NCI-H187 treated with DMSO at 0.1 percent for 48 hours (cell line): Measurements from ENCODE around the gene DHRS2.
"Not testable (repeated sequence)": the region's sequence is repeated elsewhere in the genome, so short reads cannot be mapped to it uniquely, and the experiment has no call there.

Experiments used
- DNase-seq: peaks from one replicate; lab custom pipeline; 2025; lab: John Stamatoyannopoulos, UW

DHRS2 gene

DNA sequence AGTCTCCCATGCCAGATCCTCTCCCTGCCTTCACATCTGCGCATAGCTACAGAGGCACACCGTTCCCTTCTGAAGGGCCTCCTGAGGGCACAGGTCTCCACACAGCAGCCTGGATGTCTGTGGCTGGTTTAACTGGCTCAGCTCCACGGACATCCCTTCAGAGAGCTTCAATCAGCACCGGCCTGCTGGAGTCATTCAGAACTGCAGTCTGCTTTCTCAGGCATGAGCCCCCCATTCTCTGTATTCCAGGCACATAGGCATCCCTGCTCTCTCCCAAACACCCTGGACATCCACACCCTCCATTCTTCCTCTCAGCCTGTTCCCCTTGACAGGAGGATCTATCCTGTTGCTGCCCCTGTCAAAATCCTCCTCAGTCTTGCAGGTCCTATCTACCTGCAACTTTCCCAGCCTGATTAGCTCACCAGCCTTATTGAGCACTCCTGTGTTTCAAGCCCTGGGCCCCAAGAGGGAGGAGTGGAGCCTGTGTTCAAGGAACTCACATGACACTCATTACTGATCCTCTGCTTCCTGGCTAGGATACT lies 2.9 kb upstream of the DHRS2 start:
- no peak for DNase-seq

GRCh38 chr14:23634698-23635412 lies 1.3 kb upstream of the DHRS2 start:
- not testable (repeated sequence) for DNase-seq

DNA sequence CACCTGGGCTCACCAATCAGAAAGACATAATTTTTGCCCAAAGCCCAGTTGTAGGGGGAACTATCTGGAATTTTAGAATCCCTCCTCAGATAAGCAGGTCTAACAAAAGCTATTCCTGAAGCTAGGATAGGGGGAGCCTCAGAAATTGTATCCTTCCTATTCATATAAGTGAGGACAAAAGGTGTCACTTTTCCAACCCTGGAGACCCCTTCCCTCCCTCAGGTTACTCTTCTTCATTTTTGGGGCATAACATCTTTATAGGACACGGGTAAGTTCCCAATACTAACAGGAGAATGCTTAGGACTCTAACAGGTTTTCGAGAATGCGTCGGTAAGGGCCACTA lies 1.1 kb downstream of the DHRS2 start:
- DNase-seq: not testable (repeated sequence)

GRCh38 chr14:23637655-23638413 lies 1.7 kb downstream of the DHRS2 start:
- not testable (repeated sequence) for DNase-seq

DNA sequence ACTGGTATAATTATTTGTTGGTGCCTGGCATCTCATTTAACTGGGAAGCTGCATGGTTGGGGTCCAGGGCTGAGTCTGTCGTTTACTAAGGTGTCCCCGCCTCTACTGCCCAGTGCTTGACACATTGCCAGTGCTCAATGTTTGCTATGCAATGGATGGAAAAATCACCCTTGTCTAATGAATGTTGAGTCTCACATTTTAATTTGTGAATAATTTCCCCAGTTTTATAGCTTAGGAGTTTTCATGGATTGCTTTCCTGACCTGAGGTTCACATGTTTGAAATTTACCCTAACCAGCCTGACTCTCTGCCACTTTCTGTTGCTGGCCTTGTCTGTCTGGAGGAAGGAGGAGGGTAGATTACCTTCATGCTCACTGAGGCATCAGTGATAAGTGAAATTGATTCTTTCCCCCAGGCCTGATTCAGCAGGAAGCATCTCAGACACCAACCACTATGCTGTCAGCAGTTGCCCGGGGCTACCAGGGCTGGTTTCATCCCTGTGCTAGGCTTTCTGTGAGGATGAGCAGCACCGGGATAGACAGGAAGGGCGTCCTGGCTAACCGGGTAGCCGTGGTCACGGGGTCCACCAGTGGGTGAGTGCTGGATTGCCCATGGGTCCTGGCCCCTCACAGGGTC lies 2.4 kb downstream of the DHRS2 start:
- DNase-seq: no peak

GRCh38 chr14:23639048-23639890 lies 3.1 kb downstream of the DHRS2 start:
- DNase-seq: no peak

DNA sequence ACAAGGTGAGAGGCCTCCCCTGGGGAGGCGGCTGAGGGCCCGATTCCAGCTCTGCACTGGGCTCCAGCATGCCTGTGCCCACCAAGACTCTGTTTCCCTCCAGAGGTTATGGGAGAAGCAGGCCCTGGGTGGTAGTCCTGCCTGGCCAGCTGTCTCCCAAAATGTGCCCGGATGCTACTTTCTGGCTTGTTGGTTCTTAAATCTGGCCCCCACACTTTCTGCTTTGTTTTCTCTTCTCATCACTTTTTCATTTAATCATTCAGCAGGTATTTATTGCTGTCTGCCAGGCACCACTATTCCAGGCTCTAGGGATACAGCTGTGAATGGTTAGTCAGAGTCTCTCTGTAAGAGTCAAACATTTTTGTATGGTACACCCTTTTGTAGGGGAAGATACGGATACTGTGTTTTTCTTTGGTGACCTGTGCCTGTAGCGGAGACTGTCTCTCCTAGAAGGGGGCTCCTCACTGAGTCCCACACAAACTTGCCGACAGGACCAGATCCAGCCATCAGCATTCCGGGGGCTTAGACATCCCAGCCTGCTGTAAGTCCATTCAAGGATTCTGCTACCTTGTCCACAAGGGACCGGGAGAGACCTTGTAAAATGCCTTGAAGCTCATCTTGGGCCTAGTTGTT lies 3.8 kb downstream of the DHRS2 start:
- DNase-seq: no peak

- peak; percentile 51 for DNase-seq
Measured at GRCh38 chr14:23640524-23641141, 4.5 kb downstream of the DHRS2 start.

DNA sequence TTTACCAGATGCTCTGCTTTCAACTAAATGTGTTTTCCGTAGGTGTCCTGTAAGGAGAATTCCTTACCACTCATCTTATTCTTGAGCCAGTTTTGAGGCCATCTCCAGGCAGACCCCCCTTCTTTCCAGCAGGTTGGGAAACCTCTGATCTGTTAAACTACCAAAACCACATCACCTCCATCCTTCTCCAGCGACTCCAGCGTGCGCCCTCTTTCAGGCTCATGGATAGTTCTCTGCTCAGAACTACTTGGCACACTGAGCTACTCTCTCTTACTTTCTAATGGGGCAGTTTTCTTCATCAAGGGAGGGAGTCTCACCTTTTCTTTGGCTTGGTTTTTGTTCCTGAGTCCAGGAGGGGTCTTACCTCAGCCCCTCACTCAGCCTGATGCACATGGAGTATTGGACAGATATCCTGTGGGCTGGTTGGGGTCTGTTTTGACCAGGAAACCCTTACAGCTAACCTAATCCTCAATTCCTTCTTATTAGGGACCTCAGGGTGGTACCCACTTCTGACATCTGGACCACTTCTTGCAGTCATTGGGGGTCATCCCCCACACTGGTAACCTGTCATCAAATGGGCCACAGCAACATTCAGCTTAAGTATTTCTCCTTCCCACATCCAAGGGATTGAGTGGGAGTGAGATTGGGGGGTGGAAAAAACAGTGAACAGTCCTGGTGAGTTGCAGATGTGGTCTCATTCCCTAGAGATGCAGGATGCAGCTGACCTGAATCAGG lies 5.2 kb downstream of the DHRS2 start:
- DNase-seq: no peak

DNA sequence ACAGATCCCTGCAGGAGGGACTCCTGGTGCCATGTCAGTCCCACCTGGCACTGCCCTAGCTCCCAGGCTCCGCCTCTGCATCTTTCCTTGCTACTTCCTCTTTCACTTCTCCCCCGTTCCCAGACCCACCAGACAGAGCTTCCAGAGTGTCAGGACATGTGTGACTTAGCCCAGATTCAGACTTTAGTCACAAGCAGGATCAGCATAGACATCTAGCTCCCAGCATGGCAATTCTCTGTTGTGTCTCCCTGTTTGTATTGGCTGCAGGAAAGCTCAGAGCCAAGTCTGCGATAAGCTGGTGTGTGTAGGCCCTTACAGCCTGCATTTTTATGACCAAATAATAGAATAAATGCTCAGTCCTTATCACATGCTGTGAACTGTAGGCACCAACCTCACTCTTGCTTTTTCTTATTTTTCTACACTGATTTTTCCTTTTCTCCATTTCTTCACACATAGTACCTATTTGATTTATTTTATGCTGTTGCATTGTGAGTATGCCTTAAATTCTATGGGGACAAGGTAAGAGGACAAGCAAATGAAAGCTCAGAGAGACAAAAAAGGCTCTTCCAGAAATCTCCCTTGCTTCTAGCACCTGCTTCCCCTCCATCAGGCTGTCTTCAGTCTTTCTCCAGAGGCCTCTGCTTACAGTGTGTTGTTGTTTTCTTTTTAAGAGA lies 5.9 kb downstream of the DHRS2 start:
- DNase-seq: no peak

GRCh38 chr14:23643533-23644194 lies 7.5 kb downstream of the DHRS2 start:
- no peak for DNase-seq

GRCh38 chr14:23644195-23644918 lies 8.2 kb downstream of the DHRS2 start:
- DNase-seq: no peak

DNA sequence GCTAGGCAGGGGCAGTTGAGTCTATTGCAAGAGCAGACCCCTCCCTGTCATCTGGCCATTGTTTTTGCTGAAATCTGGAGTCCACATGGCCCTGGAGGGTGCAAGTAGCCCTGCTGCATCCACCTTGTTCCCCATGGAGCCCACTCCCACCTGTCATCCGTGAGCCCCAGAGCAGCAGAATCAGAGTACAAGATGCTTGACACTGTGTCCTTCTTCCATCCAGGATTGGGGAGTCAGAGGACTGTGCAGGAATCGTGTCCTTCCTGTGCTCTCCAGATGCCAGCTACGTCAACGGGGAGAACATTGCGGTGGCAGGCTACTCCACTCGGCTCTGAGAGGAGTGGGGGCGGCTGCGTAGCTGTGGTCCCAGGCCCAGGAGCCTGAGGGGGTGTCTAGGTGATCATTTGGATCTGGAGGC lies 8.8 kb downstream of the DHRS2 start:
- DNase-seq: no peak

- no peak for DNase-seq
Measured at GRCh38 chr14:23645504-23645811, 9.3 kb downstream of the DHRS2 start.

- no peak for DNase-seq
Measured at GRCh38 chr14:23645812-23646647, 9.9 kb downstream of the DHRS2 start.

DNA sequence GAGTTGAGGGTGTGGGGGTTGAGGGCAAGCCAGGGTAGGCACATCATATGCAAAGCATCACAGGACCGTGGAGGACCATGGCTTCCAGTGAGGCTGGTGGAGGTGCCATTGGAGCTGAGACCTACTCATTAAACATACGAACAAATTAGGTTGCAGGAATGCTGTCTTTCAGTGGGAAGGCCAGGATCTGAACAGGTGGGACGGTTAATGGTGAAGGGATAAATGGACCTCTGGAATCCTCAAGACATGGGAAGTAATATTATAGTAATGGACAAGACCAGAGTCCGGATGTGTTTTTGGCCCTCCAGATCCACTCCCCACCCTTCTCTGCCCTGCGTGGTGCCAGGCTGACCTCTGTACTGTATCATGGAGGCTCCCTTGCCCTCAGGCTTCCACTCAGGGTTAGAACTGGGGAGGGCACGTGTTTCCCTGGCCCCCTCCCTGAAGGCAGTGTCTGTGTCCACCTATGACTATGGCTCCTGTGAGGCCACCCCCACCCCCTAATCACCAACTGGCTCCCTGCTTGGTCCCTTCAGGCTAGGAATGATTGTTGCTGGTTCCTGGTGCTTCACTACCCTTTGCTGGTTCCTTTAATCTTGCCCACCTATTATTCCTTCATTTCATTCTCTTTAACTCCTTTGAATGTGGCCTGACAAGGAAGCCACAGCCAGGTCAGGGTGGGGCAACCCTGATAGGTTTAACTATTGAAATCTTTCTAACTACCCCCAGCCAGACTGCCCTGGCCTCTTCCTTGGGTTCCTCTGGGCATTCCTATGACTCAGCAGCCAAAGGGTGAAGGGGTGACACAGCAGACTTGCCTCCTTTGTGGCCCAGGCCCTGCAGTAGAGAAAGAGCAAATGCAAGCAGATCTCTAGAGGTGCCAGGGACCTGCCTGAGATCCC lies 10.7 kb downstream of the DHRS2 start:
- DNase-seq: no peak

DNA sequence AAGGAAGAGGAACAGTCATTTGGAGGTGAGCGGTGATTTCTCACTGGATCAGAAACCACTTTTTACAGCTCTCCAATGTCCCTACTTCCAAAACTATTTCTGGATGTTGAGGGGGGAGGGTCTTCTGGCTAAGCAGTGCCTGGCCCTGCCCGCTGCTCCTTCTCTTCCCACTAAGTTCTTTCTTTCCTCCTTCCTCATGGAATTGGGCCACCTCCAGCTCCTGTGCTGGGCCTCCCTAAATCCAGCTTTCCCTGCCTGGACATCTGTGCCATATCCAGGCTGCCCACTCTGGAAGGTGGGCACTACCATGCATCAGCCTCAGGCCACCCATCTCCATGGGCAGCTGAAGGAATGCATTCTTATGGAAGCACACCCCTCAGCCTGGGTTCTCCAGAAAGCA lies 11.5 kb downstream of the DHRS2 start:
- no peak for DNase-seq
